ENCODE data around the gene COL2A1. TPM values are rescaled to one million over a fixed set of nuclear protein-coding genes. Genes with fewer than 3 reads are reported as not detected.

Gene COL2A1
- total RNA-seq, 1 experiment from 2014 or later: 10.8 TPM

DNA sequence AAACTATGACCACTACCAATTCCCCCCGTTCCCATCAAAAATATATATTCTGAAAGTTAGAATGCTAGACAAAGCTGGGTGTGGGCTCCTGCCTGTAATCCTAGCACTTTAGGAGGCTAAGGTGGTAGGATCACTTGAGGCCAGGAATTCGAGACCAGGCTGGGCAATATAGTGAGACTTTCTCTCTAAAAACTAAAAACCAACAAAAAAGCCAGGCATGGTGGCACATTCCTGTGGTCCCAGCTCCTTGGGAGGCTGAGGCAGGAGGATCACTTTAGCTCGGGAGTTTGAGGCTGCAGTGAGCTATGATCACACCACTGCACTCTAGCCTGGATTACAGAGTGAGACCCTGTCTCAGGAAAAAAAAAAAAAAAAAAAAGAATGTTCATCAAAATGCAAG, 48.8 kb upstream of the COL2A1 start:
- no peak overlapping the region for H4K8ac ChIP-seq (replicated peaks; ENCODE audit: insufficient read length, low read depth, low read length)
- H3K23me2 ChIP-seq (ENCODE audit: insufficient read length, low read depth, low read length, poor library complexity, severe bottlenecking): no peaks in the 10 kb centered on the region
- DNase-seq: no peak
- no peak overlapping the region for H2BK120ac ChIP-seq (ENCODE audit: low read depth, low read length, poor library complexity, severe bottlenecking)
- H3K9ac ChIP-seq (ENCODE audit: extremely low read depth, insufficient read length, low read length): no peak overlapping the region
- no peak overlapping the region for H3K4ac ChIP-seq (ENCODE audit: low read depth, low read length)
- no peak overlapping the region for H2BK15ac ChIP-seq (ENCODE audit: low read depth, low read length)
- no peaks in the 10 kb centered on the region for H3K27me3 Mint-ChIP-seq (ENCODE audit: low read depth)
- H3K27ac ChIP-seq (ENCODE audit: insufficient read length, low read depth, low read length): no peak overlapping the region
- H3K4me1 Mint-ChIP-seq: no peaks in the 10 kb centered on the region
- WGBS (ENCODE audit: extremely low coverage, insufficient read length, low lambda C conversion rate): no CpG with 5 or more reads among the region's 3 CpGs
- no peak overlapping the region for H3K56ac ChIP-seq (ENCODE audit: insufficient read length, low read depth, low read length)
- no peak overlapping the region for H3K18ac ChIP-seq (ENCODE audit: insufficient read length, low read depth, low read length)
- no peak overlapping the region for H2BK5ac ChIP-seq (ENCODE audit: insufficient read length, low read length)
- no peak overlapping the region for H2BK12ac ChIP-seq (ENCODE audit: insufficient read length, low read depth, low read length)
- H3K79me2 ChIP-seq (ENCODE audit: insufficient read depth, low read length): no peaks in the 10 kb centered on the region
- H3K27me3 ChIP-seq (ENCODE audit: insufficient read depth, low read length): no peaks in the 10 kb centered on the region
- H3K4me2 ChIP-seq (ENCODE audit: insufficient read depth, insufficient read length, low read length): no peak overlapping the region
- H3K4me3 Mint-ChIP-seq: no peak overlapping the region
- TF ChIP-seq, protein P1, sequence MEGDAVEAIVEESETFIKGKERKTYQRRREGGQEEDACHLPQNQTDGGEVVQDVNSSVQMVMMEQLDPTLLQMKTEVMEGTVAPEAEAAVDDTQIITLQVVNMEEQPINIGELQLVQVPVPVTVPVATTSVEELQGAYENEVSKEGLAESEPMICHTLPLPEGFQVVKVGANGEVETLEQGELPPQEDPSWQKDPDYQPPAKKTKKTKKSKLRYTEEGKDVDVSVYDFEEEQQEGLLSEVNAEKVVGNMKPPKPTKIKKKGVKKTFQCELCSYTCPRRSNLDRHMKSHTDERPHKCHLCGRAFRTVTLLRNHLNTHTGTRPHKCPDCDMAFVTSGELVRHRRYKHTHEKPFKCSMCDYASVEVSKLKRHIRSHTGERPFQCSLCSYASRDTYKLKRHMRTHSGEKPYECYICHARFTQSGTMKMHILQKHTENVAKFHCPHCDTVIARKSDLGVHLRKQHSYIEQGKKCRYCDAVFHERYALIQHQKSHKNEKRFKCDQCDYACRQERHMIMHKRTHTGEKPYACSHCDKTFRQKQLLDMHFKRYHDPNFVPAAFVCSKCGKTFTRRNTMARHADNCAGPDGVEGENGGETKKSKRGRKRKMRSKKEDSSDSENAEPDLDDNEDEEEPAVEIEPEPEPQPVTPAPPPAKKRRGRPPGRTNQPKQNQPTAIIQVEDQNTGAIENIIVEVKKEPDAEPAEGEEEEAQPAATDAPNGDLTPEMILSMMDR (conservative IDR thresholded peaks at IDR 0.05): no peak
- peaks cover 0 to 18% (median 7%) of the 10 kb centered on the region in 3 experiments; a peak in 4 of 7 replicates for H3K36me3 Mint-ChIP-seq (ENCODE audit: insufficient read depth in 1 of 3, low read depth in 3 of 3)
- no peak overlapping the region for H3K27ac Mint-ChIP-seq
- H3K23ac ChIP-seq (ENCODE audit: insufficient read length, low read depth, low read length): no peak overlapping the region
- no peak overlapping the region for H4K5ac ChIP-seq (ENCODE audit: insufficient read length, low read depth, low read length)
- H2AFZ ChIP-seq (ENCODE audit: low read length): no peak overlapping the region
- H4K20me1 ChIP-seq (ENCODE audit: control insufficient read depth, insufficient read depth, insufficient read length): no peaks in the 10 kb centered on the region
- no peaks in the 10 kb centered on the region for H3K9me3 ChIP-seq (ENCODE audit: control insufficient read depth, low read depth, low read length)
- no peak overlapping the region for H2BK20ac ChIP-seq (ENCODE audit: low read depth, low read length, poor library complexity, severe bottlenecking)
- no peaks in the 10 kb centered on the region for H3K9me3 Mint-ChIP-seq
- H3K14ac ChIP-seq (ENCODE audit: insufficient read depth, low read length): no peak overlapping the region
- no peaks in the 10 kb centered on the region for H3K4me1 ChIP-seq (ENCODE audit: insufficient read depth, low read length)
- no peaks in the 10 kb centered on the region for H3K79me1 ChIP-seq (ENCODE audit: insufficient read depth, low read depth, low read length, poor library complexity, severe bottlenecking)
- H4K91ac ChIP-seq (ENCODE audit: insufficient read length, low read depth, low read length): no peak overlapping the region
- H3T11ph ChIP-seq (ENCODE audit: low read length): no peak overlapping the region
- H2AK5ac ChIP-seq (ENCODE audit: insufficient read length, low read length): no peak overlapping the region

Measured in H9 (cell line).